Upper lobe of right lung (tissue), 1 donor: Measurements from ENCODE around the gene CHSY1. TPM values are rescaled to one million over a fixed set of nuclear protein-coding genes. Genes with fewer than 3 reads are reported as not detected.

Experiments
- ATAC-seq: fragments of 200-7000 bp; cut with Tn5 transposase; one replicate; pipeline ENCODE4 v1.9.1; 2020; ENCODE audit warnings: mild to moderate bottlenecking, moderate library complexity
- DNase-seq: peaks from one replicate; pipeline ENCODE4 v3.0.0-alpha.2; 2020
- H3K27ac ChIP-seq: fragments of 200-600 bp; one replicate; pipeline ENCODE4 v1.8.0; 2022
- H3K27me3 ChIP-seq: fragments of 200-600 bp; one replicate; pipeline ENCODE4 v1.8.0; 2022; ENCODE audit warnings: mild to moderate bottlenecking
- H3K36me3 ChIP-seq: fragments of 200-600 bp; one replicate; pipeline ENCODE4 v1.8.0; 2022
- H3K4me1 ChIP-seq: fragments of 200-600 bp; one replicate; pipeline ENCODE4 v1.8.0; 2022
- H3K4me3 ChIP-seq: fragments of 200-600 bp; one replicate; pipeline ENCODE4 v1.8.0; 2022; ENCODE audit warnings: mild to moderate bottlenecking
- H3K9me3 ChIP-seq: fragments of 200-600 bp; one replicate; pipeline ENCODE4 v1.8.0; 2022
- CTCF ChIP-seq: fragments of 200-600 bp; IDR thresholded peaks from one replicate; pipeline ENCODE4 v1.8.0; 2022; ENCODE audit warnings: antibody characterized with exemption
- intact Hi-C: fragments of 100-400 bp; cut with DNase I; formaldehyde crosslinking; loops from one replicate; pipeline ENCODE4 v1.11.0; 2022
- total RNA-seq: library from RNA; stranded (reverse); fragmentation: NEBNext Ultra II Directional; extraction: Animal tissue kit (Norgen Biotek cat#: 25700); gene quantifications from one replicate; pipeline ENCODE4 v1.2.1, GENCODE V29; 2021
- donor health status: DM: no; HTN: yes; CAD: no; lungs with severe emphysema.

CHSY1 gene
- total RNA-seq, 1 donor from 2014 or later, result 40.6 TPM

- intact Hi-C loops, result no loop called here
- Histone ChIP-seq H3K36me3 (peaks cover 69% of the 10 kb centered on the region), H3K27ac (peak overlapping the region; percentile 69), H3K27me3 (no peaks in the 10 kb centered on the region), H3K4me1 (peaks cover 20% of the 10 kb centered on the region), H3K4me3 (peak overlapping the region; percentile 87), H3K9me3 (no peaks in the 10 kb centered on the region)
- DNase-seq (no peak), ATAC-seq (no peak)
- no peak for TF ChIP-seq CTCF
Observed at GRCh38 chr15:101277943-101278564, 26.2 kb upstream of the CHSY1 start.

- H3K27me3 ChIP-seq, result no peaks in the 10 kb centered on the region
- DNase-seq (peak; percentile 96), ATAC-seq (peak; percentile 99)
- TF ChIP-seq CTCF, result no peak
- peak within 1 kb of the TSS; percentile 94 for H3K27ac ChIP-seq
- H3K4me3 ChIP-seq, result peak within 1 kb of the TSS; percentile 87
- no peaks in the 10 kb centered on the region for H3K9me3 ChIP-seq
- peaks cover 69% of the 10 kb centered on the region for H3K36me3 ChIP-seq
- H3K4me1 ChIP-seq, result peaks cover 20% of the 10 kb centered on the region
- intact Hi-C loops, result no loop called here
Observed at GRCh38 chr15:101277038-101277822, 25.4 kb upstream of the CHSY1 start, which contains the start of gene SELENOS. Gene SELENOS (minus strand): TSS chr15:101277485. CDS start chr15:101277417, 68 bp downstream.

- Histone ChIP-seq H3K9me3 (no peaks in the 10 kb centered on the region), H3K27me3 (no peaks in the 10 kb centered on the region), H3K4me1 (peaks cover 20% of the 10 kb centered on the region), H3K4me3 (peak overlapping the region; percentile 87), H3K36me3 (peaks cover 69% of the 10 kb centered on the region), H3K27ac (peak overlapping the region; percentile 94)
- peak; percentile 20 for TF ChIP-seq CTCF
- ATAC-seq (no peak), DNase-seq (no peak)
- intact Hi-C loops, result no loop called here
Observed at GRCh38 chr15:101276501-101277037, 24.7 kb upstream of the CHSY1 start.

- intact Hi-C loops, result no loop called here
- TF ChIP-seq CTCF, result no peak
- DNase-seq, result no peak
- Histone ChIP-seq H3K36me3 (peaks cover 69% of the 10 kb centered on the region), H3K4me3 (no peak overlapping the region), H3K27ac (no peak overlapping the region), H3K4me1 (peaks cover 20% of the 10 kb centered on the region), H3K9me3 (no peaks in the 10 kb centered on the region), H3K27me3 (no peaks in the 10 kb centered on the region)
- ATAC-seq, result no peak
Observed at GRCh38 chr15:101275018-101275417, 23.2 kb upstream of the CHSY1 start.

GRCh38 chr15:101273534-101273933 is 21.7 kb upstream of the CHSY1 start:
- TF ChIP-seq CTCF, result no peak
- Histone ChIP-seq H3K4me1 (peaks cover 20% of the 10 kb centered on the region), H3K4me3 (no peak overlapping the region), H3K9me3 (no peaks in the 10 kb centered on the region), H3K27me3 (no peaks in the 10 kb centered on the region), H3K36me3 (peaks cover 67% of the 10 kb centered on the region), H3K27ac (no peak overlapping the region)
- intact Hi-C loops, result no loop called here
- no peak for ATAC-seq
- no peak for DNase-seq
